ENCODE data around the gene TMEM123. TPM values are rescaled to one million over a fixed set of nuclear protein-coding genes. Genes with fewer than 3 reads are reported as not detected.
"Not testable (repeated sequence)": the region's sequence is repeated elsewhere in the genome, so short reads cannot be mapped to it uniquely, and the experiment has no call there.

The TMEM123 gene
- total RNA-seq, 1 donor from 2014 or later = 172 TPM

- FAIRE-seq (no peak), DNase-seq (ENCODE audit: low read depth) (no peak)
- Histone ChIP-seq H3K27me3 (ENCODE audit: control insufficient read depth, insufficient read depth, low read length) (no peaks in the 10 kb centered on the region), H3K4me3 (ENCODE audit: low read depth, low read length) (no peak overlapping the region), H3K36me3 (ENCODE audit: control insufficient read depth, insufficient read depth, low read length) (peaks cover 4% of the 10 kb centered on the region)
- TF ChIP-seq CTCF (IDR thresholded peaks at IDR 0.05; ENCODE audit: insufficient read depth, low read length, severe bottlenecking) = no peak
Observed at GRCh38 chr11:102436976-102437375, 15.6 kb downstream of the TMEM123 start.

GRCh38 chr11:102436561-102436960, 16.0 kb downstream of the TMEM123 start:
- FAIRE-seq = no peak
- H3K36me3 ChIP-seq (ENCODE audit: control insufficient read depth, insufficient read depth, low read length) = peaks cover 4% of the 10 kb centered on the region
- DNase-seq (ENCODE audit: low read depth) = no peak
- no peaks in the 10 kb centered on the region for H3K27me3 ChIP-seq (ENCODE audit: control insufficient read depth, insufficient read depth, low read length)
- no peak overlapping the region for H3K4me3 ChIP-seq (ENCODE audit: low read depth, low read length)
- no peak for TF ChIP-seq CTCF (IDR thresholded peaks at IDR 0.05; ENCODE audit: insufficient read depth, low read length, severe bottlenecking)

GRCh38 chr11:102435688-102436087, 16.9 kb downstream of the TMEM123 start:
- FAIRE-seq = no peak
- Histone ChIP-seq H3K36me3 (ENCODE audit: control insufficient read depth, insufficient read depth, low read length) (peaks cover 4% of the 10 kb centered on the region), H3K27me3 (ENCODE audit: control insufficient read depth, insufficient read depth, low read length) (no peaks in the 10 kb centered on the region), H3K4me3 (ENCODE audit: low read depth, low read length) (no peak overlapping the region)
- no peak for TF ChIP-seq CTCF (IDR thresholded peaks at IDR 0.05; ENCODE audit: insufficient read depth, low read length, severe bottlenecking)
- DNase-seq (ENCODE audit: low read depth) = no peak

GRCh38 chr11:102433571-102433970, 19.0 kb downstream of the TMEM123 start:
- not testable (repeated sequence) for H3K4me3 ChIP-seq (ENCODE audit: low read depth, low read length); DNase-seq (ENCODE audit: low read depth); H3K36me3 ChIP-seq (ENCODE audit: control insufficient read depth, insufficient read depth, low read length); FAIRE-seq; H3K27me3 ChIP-seq (ENCODE audit: control insufficient read depth, insufficient read depth, low read length)

- FAIRE-seq; H3K27me3 ChIP-seq (ENCODE audit: control insufficient read depth, insufficient read depth, low read length); H3K4me3 ChIP-seq (ENCODE audit: low read depth, low read length); H3K36me3 ChIP-seq (ENCODE audit: control insufficient read depth, insufficient read depth, low read length); DNase-seq (ENCODE audit: low read depth): not testable (repeated sequence)
Observed at GRCh38 chr11:102432560-102432959, 20.0 kb downstream of the TMEM123 start.

- Histone ChIP-seq H3K36me3 (ENCODE audit: control insufficient read depth, insufficient read depth, low read length) (peaks cover 4% of the 10 kb centered on the region), H3K4me3 (ENCODE audit: low read depth, low read length) (no peak overlapping the region), H3K27me3 (ENCODE audit: control insufficient read depth, insufficient read depth, low read length) (no peaks in the 10 kb centered on the region)
- no peak for DNase-seq (ENCODE audit: low read depth)
- TF ChIP-seq CTCF (IDR thresholded peaks at IDR 0.05; ENCODE audit: insufficient read depth, low read length, severe bottlenecking) = no peak
- FAIRE-seq = no peak
Observed at GRCh38 chr11:102431404-102431803, 21.2 kb downstream of the TMEM123 start.

GRCh38 chr11:102430158-102430836, 22.3 kb downstream of the TMEM123 start:
- FAIRE-seq (no peak), DNase-seq (ENCODE audit: low read depth) (no peak)
- Histone ChIP-seq H3K27me3 (ENCODE audit: control insufficient read depth, insufficient read depth, low read length) (no peaks in the 10 kb centered on the region), H3K4me3 (ENCODE audit: low read depth, low read length) (no peak overlapping the region), H3K36me3 (ENCODE audit: control insufficient read depth, insufficient read depth, low read length) (peaks cover 4% of the 10 kb centered on the region)
- no peak for TF ChIP-seq CTCF (IDR thresholded peaks at IDR 0.05; ENCODE audit: insufficient read depth, low read length, severe bottlenecking)
